H9 (cell line): ENCODE measurements around the gene CCDC68. TPM values are rescaled to one million over a fixed set of nuclear protein-coding genes. Genes with fewer than 3 reads are reported as not detected.

Experiments used
- DNase-seq: peaks from one replicate; pipeline ENCODE4 v3.0.0-alpha.2; 2017
- H2AFZ ChIP-seq: one replicate; pipeline ENCODE4 v1.6.1; 2013; ENCODE audit warnings: mild to moderate bottlenecking, low read length, control low read depth, moderate library complexity
- H2AK5ac ChIP-seq: 2 replicates; pipeline ENCODE4 v1.6.1; 2013; ENCODE audit warnings: low read length, control low read depth, mixed read lengths; ENCODE audit not compliant: insufficient read length
- H2BK120ac ChIP-seq: one replicate; pipeline ENCODE4 v1.6.1; 2013; ENCODE audit warnings: low read depth, mild to moderate bottlenecking, low read length, control low read depth, inconsistent platforms; ENCODE audit not compliant: poor library complexity, severe bottlenecking
- H2BK12ac ChIP-seq: 2 replicates; pipeline ENCODE4 v1.6.1; 2013; ENCODE audit warnings: low read length, control low read depth, mixed read lengths, low read depth; ENCODE audit not compliant: insufficient read length
- H2BK15ac ChIP-seq: 2 replicates; pipeline ENCODE4 v1.6.1; 2013; ENCODE audit warnings: low read depth, low read length, control low read depth
- H2BK20ac ChIP-seq: one replicate; pipeline ENCODE4 v1.6.1; 2013; ENCODE audit warnings: low read depth, mild to moderate bottlenecking, low read length, control low read depth, inconsistent platforms; ENCODE audit not compliant: poor library complexity, severe bottlenecking
- H2BK5ac ChIP-seq: 2 replicates; pipeline ENCODE4 v1.6.1; 2013; ENCODE audit warnings: low read length, control low read depth, mixed read lengths; ENCODE audit not compliant: insufficient read length
- H3K14ac ChIP-seq: 2 replicates; pipeline ENCODE4 v1.6.1; 2013; ENCODE audit warnings: low read length, control low read depth; ENCODE audit not compliant: insufficient read depth
- H3K18ac ChIP-seq: 2 replicates; pipeline ENCODE4 v1.6.1; 2013; ENCODE audit warnings: low read depth, mild to moderate bottlenecking, mixed read lengths, low read length, control low read depth; ENCODE audit not compliant: insufficient read length
- H3K23ac ChIP-seq: 2 replicates; pipeline ENCODE4 v1.6.1; 2013; ENCODE audit warnings: low read length, control low read depth, mixed read lengths, low read depth; ENCODE audit not compliant: insufficient read length
- H3K23me2 ChIP-seq: 2 replicates; pipeline ENCODE4 v1.6.1; 2013; ENCODE audit warnings: low read depth, mild to moderate bottlenecking, mixed read lengths, low read length, control low read depth; ENCODE audit not compliant: insufficient read length, poor library complexity, severe bottlenecking
- H3K27ac ChIP-seq: 2 replicates; pipeline ENCODE4 v1.5.1; 2013; ENCODE audit warnings: low read length, control low read depth, mixed read lengths, low read depth; ENCODE audit not compliant: insufficient read length
- H3K27me3 ChIP-seq: 2 replicates; pipeline ENCODE4 v1.6.1; 2013; ENCODE audit warnings: low read length, control low read depth, inconsistent platforms; ENCODE audit not compliant: insufficient read depth
- H3K4ac ChIP-seq: 2 replicates; pipeline ENCODE4 v1.6.1; 2013; ENCODE audit warnings: low read depth, mild to moderate bottlenecking, control low read depth, inconsistent platforms, low read length, moderate library complexity
- H3K4me1 ChIP-seq: 2 replicates; pipeline ENCODE4 v1.6.1; 2013; ENCODE audit warnings: low read length, control low read depth, inconsistent platforms; ENCODE audit not compliant: insufficient read depth
- H3K4me2 ChIP-seq: 2 replicates; pipeline ENCODE4 v1.6.1; 2013; ENCODE audit warnings: low read length, control low read depth, mixed read lengths; ENCODE audit not compliant: insufficient read length, insufficient read depth
- H3K56ac ChIP-seq: 2 replicates; pipeline ENCODE4 v1.6.1; 2013; ENCODE audit warnings: low read depth, mild to moderate bottlenecking, mixed read lengths, low read length, control low read depth; ENCODE audit not compliant: insufficient read length
- H3K79me1 ChIP-seq: 2 replicates; pipeline ENCODE4 v1.6.1; 2013; ENCODE audit warnings: low read depth, mild to moderate bottlenecking, moderate library complexity, low read length, control low read depth, inconsistent platforms; ENCODE audit not compliant: insufficient read depth, poor library complexity, severe bottlenecking
- H3K79me2 ChIP-seq: 2 replicates; pipeline ENCODE4 v1.6.1; 2013; ENCODE audit warnings: low read length, control low read depth, inconsistent platforms; ENCODE audit not compliant: insufficient read depth
- H3K9ac ChIP-seq: 2 replicates; pipeline ENCODE4 v1.6.1; 2013; ENCODE audit warnings: low read length, control low read depth, mixed read lengths; ENCODE audit not compliant: insufficient read length; ENCODE audit errors: extremely low read depth
- H3K9me3 ChIP-seq: one replicate; pipeline ENCODE4 v1.6.1; 2013; ENCODE audit warnings: low read depth, low read length, inconsistent platforms; ENCODE audit not compliant: control insufficient read depth
- H3T11ph ChIP-seq: one replicate; pipeline ENCODE4 v1.6.1; 2013; ENCODE audit warnings: mild to moderate bottlenecking, low read length, control low read depth, inconsistent platforms
- H4K20me1 ChIP-seq: one replicate; pipeline ENCODE4 v1.6.1; 2013; ENCODE audit not compliant: control insufficient read depth, insufficient read length, insufficient read depth
- H4K5ac ChIP-seq: 2 replicates; pipeline ENCODE4 v1.6.1; 2013; ENCODE audit warnings: low read depth, mild to moderate bottlenecking, mixed read lengths, low read length, control low read depth; ENCODE audit not compliant: insufficient read length
- H4K8ac ChIP-seq: replicated peaks from 2 replicates; pipeline ENCODE4 v1.6.1; 2013; ENCODE audit warnings: low read length, control low read depth, mixed read lengths, low read depth; ENCODE audit not compliant: insufficient read length
- H4K91ac ChIP-seq: 2 replicates; pipeline ENCODE4 v1.6.1; 2013; ENCODE audit warnings: low read depth, mild to moderate bottlenecking, moderate library complexity, mixed read lengths, low read length, control low read depth; ENCODE audit not compliant: insufficient read length
- H3K27ac Mint-ChIP-seq, 3 experiments: 2 replicates in 2 of 3; 3 replicates in 1 of 3; pipeline ENCODE4 v1.8.0; 2020 to 2021; ENCODE audit warnings: mixed read lengths in 3 of 3, mild to moderate bottlenecking in 1 of 3, moderate library complexity in 1 of 3
- H3K27me3 Mint-ChIP-seq: 2 replicates; pipeline ENCODE4 v1.8.0; 2021; ENCODE audit warnings: low read depth, mild to moderate bottlenecking, moderate library complexity, mixed read lengths
- H3K36me3 Mint-ChIP-seq, 3 experiments: 2 replicates in 2 of 3; 3 replicates in 1 of 3; pipeline ENCODE4 v1.8.0; 2020 to 2021; ENCODE audit warnings: low read depth in 3 of 3, mixed read lengths in 3 of 3; ENCODE audit not compliant: insufficient read depth in 1 of 3
- H3K4me1 Mint-ChIP-seq, 2 experiments: 2 replicates each; pipeline ENCODE4 v1.8.0; 2020; ENCODE audit warnings: mixed read lengths in 2 of 2
- H3K4me3 Mint-ChIP-seq, 2 experiments: 2 replicates in 1 of 2; 3 replicates in 1 of 2; pipeline ENCODE4 v1.8.0; 2020 to 2021; ENCODE audit warnings: mild to moderate bottlenecking in 2 of 2, mixed read lengths in 2 of 2, moderate library complexity in 1 of 2
- H3K9me3 Mint-ChIP-seq, 2 experiments: 2 replicates in 1 of 2; 3 replicates in 1 of 2; pipeline ENCODE4 v1.8.0; 2020; ENCODE audit warnings: mild to moderate bottlenecking in 2 of 2, mixed read lengths in 2 of 2, moderate library complexity in 1 of 2
- CTCF ChIP-seq: fragments of 200-600 bp; sonication (generic); conservative IDR thresholded peaks from 3 replicates; pipeline ENCODE4 v1.8.0; 2021; ENCODE audit warnings: antibody characterized with exemption, mild to moderate bottlenecking
- WGBS: extraction: QIAGEN DNeasy Blood & Tissue Kit; methylation state at CpG from one replicate; pipeline ENCODE4 v1.1.7; 2013; ENCODE audit warnings: missing lambda C conversion rate, low lambda C conversion rate, mixed read lengths; ENCODE audit not compliant: insufficient read length; ENCODE audit errors: extremely low coverage; 5-methylcytosine and 5-hydroxymethylcytosine counted together
- total RNA-seq: library from RNA; stranded (reverse); gene quantifications from 2 replicates; pipeline ENCODE4 v1.2.1, GENCODE V29; 2021

CCDC68 gene
- total RNA-seq, 1 experiment from 2014 or later = not detected

GRCh38 chr18:54932472-54932871 lies 26.8 kb downstream of the CCDC68 start:
- H3K56ac ChIP-seq = no peak overlapping the region
- H3K18ac ChIP-seq = no peak overlapping the region
- H3T11ph ChIP-seq = no peak overlapping the region
- DNase-seq = no peak
- no peak overlapping the region for H3K4me2 ChIP-seq
- WGBS = no CpG with 5 or more reads among the region's 1 CpG
- Mint-ChIP-seq H3K4me1 (no peaks in the 10 kb centered on the region), H3K27ac (no peak overlapping the region), H3K36me3 (no peaks in the 10 kb centered on the region), H3K4me3 (no peak overlapping the region), H3K27me3 (no peaks in the 10 kb centered on the region), H3K9me3 (no peaks in the 10 kb centered on the region)
- no peaks in the 10 kb centered on the region for H3K4me1 ChIP-seq
- H2BK20ac ChIP-seq = no peak overlapping the region
- no peaks in the 10 kb centered on the region for H4K20me1 ChIP-seq
- no peak overlapping the region for H4K91ac ChIP-seq
- H4K8ac ChIP-seq = no peak overlapping the region
- H2BK12ac ChIP-seq = no peak overlapping the region
- H4K5ac ChIP-seq = no peak overlapping the region
- no peak for TF ChIP-seq CTCF
- H3K23ac ChIP-seq = no peak overlapping the region
- H2AFZ ChIP-seq = no peak overlapping the region
- no peaks in the 10 kb centered on the region for H3K27me3 ChIP-seq
- no peak overlapping the region for H3K4ac ChIP-seq
- no peaks in the 10 kb centered on the region for H3K79me2 ChIP-seq
- no peak overlapping the region for H2BK15ac ChIP-seq
- no peaks in the 10 kb centered on the region for H3K23me2 ChIP-seq
- no peak overlapping the region for H2BK5ac ChIP-seq
- H3K9me3 ChIP-seq = no peaks in the 10 kb centered on the region
- H2BK120ac ChIP-seq = no peak overlapping the region
- no peaks in the 10 kb centered on the region for H3K79me1 ChIP-seq
- H3K14ac ChIP-seq = no peak overlapping the region
- no peak overlapping the region for H3K27ac ChIP-seq
- H3K9ac ChIP-seq = no peak overlapping the region
- no peak overlapping the region for H2AK5ac ChIP-seq
